NCI-H526 (cell line): ENCODE measurements around the gene MICAL2.

ENCODE experiments used
- DNase-seq, 2 experiments: peaks; one replicate each; lab custom pipeline; 2025; lab: John Stamatoyannopoulos, UW

Gene MICAL2

DNA sequence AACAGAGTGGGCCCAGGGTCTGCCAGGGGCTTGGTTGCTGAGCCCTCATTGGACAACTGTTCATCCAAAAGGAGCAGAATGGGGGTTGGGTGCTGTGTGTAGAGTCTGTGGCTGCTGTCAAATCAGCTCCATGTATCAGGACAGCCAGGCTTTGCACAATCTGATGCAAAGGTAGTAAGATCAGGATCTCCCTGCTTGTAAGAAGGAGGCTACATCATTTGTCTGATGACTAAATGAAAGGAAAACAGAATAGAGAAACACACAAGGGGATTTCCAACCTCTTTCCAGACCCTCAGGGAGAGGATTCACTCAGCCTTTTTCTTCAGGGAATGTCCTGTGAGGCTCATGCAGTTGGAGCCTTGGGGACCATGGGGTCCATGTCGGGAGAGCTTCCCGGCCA is 7.2 kb downstream of the MICAL2 start:
- no peak for DNase-seq

GRCh38 chr11:12118949-12119348 is 8.6 kb downstream of the MICAL2 start:
- no peak for DNase-seq

- DNase-seq: no peak
These were observed 9.1 kb downstream of the MICAL2 start for GRCh38 chr11:12119502-12119901.

DNA sequence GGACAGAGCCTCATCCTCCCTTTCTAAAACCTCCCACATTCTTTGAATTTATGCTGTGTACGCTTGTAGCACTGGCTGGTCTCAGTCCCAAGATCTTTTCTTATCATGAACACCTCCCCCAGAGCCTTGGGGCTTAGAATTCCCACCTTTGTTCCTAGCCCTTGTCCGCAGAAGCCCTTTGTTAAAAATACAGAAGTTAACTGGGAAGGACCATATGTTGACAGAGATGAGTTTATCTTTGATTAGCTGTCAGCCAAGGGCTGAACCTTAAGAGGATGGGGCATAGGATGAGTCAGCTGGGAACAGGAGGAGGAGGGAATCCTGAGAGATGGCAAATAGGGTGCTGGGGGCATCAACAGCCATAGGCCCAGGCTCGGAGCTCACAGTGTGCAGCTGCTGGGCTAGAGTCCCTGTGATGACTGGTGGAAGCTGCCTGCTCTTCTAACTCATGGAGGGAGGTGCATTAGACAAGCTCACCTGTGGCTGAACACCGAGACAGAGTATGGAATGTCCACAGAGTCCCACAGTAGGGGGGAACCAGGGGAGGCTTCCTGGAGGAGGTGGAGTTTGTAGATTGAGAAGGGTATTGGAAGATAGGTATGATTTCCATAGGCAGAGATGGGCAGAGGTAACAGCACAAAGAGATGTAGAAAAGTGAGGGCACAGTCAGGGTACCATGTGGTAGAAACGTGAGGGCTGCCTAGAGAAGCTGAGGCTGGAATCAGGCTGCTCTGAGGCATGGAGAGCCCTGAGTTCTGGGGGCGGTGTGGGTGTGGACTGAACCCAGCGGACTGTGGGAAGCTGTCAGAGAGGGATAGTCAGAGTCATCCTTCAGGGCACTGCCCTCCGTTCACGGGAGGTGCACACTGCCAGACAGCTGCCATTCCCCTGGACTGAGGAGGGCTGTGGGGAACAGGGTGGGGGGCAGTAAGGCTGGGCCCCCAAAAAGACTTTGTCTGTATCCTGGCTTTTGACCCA is 9.9 kb downstream of the MICAL2 start:
- DNase-seq: no peak

- no peak for DNase-seq
These were observed 10.6 kb downstream of the MICAL2 start for GRCh38 chr11:12121011-12121410.

GRCh38 chr11:12121517-12121916 is 11.1 kb downstream of the MICAL2 start:
- no peak for DNase-seq

DNA sequence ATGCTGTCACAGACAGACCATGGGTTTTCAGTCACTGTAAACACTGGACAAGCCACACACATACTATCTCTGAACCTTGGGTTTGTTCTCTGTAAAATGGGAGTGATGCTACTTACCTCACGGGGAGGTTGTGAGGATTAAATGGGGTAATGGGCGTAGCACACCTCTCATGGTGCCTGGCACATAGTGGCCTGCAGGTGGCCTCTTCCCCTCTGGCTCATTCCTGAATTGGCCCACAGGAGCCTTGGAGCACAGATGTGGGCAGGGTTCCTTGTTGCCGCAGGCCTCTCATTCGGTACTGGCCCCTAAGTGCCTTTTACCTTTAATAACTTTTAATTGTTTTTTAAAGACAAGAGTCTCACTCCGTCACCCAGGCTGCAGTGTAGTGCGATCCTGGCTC is 11.7 kb downstream of the MICAL2 start:
- peak in 1 of 2 experiments; percentile 54 for DNase-seq

DNA sequence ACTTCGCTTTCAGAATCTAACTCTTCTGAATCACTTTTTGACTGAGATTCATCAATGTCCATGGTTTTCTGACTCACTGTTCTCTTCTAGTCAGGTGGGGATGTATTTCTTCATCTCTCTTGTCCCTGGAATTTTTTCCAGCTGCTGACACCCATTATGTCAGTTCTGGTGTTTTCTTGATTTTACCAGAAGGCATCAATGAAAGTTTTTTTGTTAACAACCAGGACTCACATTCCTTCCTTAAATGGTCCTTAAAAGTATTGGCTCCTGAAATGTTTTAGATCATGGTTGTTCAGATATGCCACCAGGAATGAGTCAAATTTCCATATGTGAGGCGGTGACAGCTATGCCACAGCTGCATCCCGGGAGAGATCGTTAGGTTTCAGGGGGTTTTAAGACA is 12.9 kb downstream of the MICAL2 start:
- no peak for DNase-seq

DNA sequence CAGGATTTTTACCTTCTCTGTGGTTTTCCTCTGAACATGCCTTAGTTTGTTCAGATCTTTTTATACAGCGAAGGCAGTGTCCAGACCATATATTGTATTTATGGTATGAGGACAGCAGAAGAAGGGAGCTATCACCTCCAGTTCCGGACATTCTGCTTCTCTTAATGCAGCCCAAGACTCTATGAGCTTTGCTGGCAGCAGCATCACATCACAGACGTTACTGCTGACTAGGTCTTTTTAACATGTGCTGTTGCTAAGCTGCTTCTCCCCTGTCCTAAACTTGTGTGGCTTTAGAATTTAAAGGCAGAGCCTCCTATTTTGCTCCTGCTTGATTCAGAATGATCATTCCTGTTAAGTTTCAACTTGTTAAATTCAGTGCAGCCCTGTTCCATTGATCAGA is 13.4 kb downstream of the MICAL2 start:
- no peak for DNase-seq

- no peak for DNase-seq
These were observed 13.9 kb downstream of the MICAL2 start for GRCh38 chr11:12124306-12124705.

GRCh38 chr11:12125609-12126149 is 15.3 kb downstream of the MICAL2 start:
- DNase-seq: no peak

GRCh38 chr11:12126344-12127019 is 16.1 kb downstream of the MICAL2 start:
- DNase-seq: no peak

GRCh38 chr11:12127206-12127898 is 17.0 kb downstream of the MICAL2 start:
- DNase-seq: no peak

- no peak for DNase-seq
These were observed 17.9 kb downstream of the MICAL2 start for GRCh38 chr11:12128301-12128751.

GRCh38 chr11:12129227-12129626 is 18.8 kb downstream of the MICAL2 start:
- DNase-seq: no peak

GRCh38 chr11:12130180-12130980 is 20.0 kb downstream of the MICAL2 start:
- DNase-seq: no peak

DNA sequence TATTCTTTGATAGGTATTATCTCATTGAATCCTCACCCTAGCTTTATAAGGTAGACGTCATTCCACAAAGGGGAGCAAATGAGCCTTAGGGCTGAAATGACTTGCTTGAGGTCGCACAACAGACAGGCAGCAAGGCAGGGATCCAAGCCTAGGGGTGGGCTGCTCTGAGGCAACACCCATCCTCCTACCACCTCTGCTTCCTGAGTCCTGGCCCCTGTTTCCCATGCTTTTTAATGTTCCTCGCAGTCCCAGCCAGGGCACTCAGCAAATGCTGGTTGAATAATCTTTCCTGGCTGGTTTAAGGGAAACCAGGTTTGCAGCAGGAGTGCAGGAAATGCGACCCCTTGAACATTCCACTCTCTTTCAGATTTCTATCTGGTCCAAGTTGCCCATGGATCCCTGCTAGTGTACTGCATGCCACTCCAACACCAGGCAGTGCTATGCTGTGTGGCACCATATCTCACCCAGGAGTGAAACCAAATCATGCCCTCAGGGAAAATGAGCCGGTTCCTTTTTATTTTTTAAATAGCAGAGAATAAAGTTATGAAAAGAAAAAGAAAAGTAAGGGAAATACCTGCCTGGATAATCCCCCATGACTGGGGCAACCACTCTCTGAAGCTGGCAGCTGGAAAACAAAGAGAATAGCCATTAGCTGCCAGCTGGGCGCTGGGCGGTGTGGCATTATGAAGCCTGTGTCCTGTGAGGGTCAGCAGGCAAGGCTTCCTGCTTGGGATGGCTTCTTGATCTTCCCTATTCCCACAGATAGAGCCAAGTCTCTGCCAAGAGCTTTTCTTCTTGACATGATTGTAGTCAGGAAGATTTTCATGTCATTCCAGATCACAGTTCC is 21.8 kb downstream of the MICAL2 start:
- DNase-seq: no peak

- DNase-seq: no peak
These were observed 22.4 kb downstream of the MICAL2 start for GRCh38 chr11:12132790-12133145.

- no peak for DNase-seq
These were observed 23.3 kb downstream of the MICAL2 start for GRCh38 chr11:12133547-12134235.

- DNase-seq: no peak
These were observed 23.8 kb downstream of the MICAL2 start for GRCh38 chr11:12134236-12134585.
